Stimulated activated CD8-positive, alpha-beta memory T cell treated with anti-CD3 and anti-CD28 coated beads, Interleukin-4, amount 100 ng/mL, for 1 hour (primary cell): ENCODE data around the gene NFIC.
A peak's percentile ranks its signal among the peaks of the same experiment; 100 is the strongest.
"Not testable (repeated sequence)": the region's sequence is repeated elsewhere in the genome, so short reads cannot be mapped to it uniquely, and the experiment has no call there.

Experiments used
- DNase-seq, 2 donors: peaks; one replicate each; pipeline ENCODE4 v3.0.0-alpha.2; 2020; ENCODE audit warnings: low read depth in 2 of 2, low spot score in 1 of 2

NFIC gene

GRCh38 chr19:3415695-3416094, 49.3 kb downstream of the NFIC start:
- DNase-seq: no peak

DNA sequence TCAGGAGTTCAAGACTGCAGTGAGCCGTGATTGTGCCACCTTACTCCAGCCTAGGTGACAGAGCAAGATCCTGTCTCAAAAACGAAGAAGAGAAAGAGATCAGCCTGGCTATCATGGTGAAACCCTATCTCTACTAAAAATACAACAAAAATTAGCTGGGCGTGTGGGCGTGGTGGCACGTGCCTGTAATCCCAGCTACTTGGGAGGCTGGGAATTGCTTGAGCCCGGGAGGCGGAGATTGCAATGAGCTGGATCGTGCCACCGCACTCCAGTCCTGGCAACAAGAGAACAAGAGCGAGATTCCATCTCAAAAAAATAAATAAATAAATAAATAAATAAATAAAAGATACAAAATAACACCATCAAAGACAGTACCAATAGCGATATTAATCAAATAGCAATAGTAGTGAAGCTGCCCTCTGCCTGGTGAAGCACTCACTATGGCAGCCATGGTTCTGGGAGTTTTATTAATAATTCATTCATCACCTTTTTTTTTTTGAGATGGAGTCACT, 53.9 kb downstream of the NFIC start:
- no peak for DNase-seq

- no peak for DNase-seq
These were observed 54.7 kb downstream of the NFIC start for GRCh38 chr19:3420909-3421619.

DNA sequence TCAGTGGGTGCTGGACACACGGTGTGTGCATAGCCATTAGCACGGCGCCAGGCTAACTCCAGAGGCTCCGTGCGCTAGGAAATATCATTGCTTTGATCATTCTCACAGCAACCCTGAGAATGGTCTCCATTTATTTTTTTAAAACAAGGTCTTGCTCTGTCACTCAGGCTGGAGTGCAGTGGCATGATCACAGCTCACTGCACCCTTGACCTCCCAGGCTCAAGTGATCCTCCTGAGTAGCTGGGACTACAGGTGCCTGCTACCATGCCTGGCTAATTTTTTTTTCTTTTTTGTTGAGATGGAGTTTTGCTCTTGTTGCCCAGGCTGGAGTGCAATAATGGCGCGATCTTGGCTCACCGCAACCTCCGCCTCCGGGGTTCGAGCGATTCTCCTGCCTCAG, 55.3 kb downstream of the NFIC start:
- not testable (repeated sequence) for DNase-seq

DNA sequence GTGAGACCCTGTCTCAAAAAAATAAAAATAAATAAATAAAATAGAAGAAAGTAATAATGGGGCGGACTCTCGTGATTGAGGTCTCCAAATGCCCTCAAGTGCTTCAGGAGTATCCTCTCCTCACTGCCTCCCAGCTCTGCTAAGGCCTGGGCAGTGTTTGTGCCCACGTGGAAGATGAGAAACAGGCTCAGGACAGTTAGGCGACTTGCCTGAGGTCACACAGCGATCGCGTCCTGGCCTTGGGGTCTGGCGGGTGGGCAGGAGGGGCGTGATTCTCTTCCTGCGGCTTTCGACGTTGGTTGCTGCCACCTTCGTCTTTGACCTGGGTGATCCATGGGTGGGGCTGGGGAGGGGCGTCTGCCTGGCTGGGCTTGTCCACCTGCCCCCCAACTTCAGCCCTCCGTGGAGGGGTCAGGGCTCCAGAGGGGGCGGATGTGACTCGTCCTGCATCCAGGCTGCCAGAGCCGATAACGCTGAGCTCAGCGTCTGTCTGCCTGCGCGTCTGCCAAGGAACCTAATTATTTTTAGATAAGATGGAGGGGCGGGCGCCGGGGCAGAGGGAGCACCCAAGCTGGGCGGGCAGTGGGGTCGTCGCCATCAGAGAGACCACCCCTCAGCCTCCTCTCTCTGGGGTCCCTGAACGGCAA, 56.9 kb downstream of the NFIC start:
- DNase-seq: no peak

GRCh38 chr19:3426433-3426832, 60.0 kb downstream of the NFIC start:
- DNase-seq: no peak

DNA sequence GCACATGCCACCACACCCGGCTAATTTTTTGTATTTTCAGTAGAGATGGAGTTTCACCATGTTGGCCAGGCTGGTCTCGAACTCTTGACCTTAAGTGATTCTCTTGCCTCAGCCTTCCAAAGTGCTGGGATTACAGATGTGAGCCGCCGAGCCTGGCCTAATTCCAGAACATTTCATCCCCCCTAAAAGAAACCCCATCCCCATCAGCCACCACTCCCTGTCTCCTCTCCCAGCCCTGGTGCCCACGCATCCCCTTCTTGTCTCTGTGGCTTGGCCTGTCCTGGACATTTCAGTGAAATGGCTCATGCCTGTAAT, 63.9 kb downstream of the NFIC start:
- DNase-seq: not testable (repeated sequence)

GRCh38 chr19:3431760-3432397, 65.5 kb downstream of the NFIC start:
- DNase-seq: no peak

DNA sequence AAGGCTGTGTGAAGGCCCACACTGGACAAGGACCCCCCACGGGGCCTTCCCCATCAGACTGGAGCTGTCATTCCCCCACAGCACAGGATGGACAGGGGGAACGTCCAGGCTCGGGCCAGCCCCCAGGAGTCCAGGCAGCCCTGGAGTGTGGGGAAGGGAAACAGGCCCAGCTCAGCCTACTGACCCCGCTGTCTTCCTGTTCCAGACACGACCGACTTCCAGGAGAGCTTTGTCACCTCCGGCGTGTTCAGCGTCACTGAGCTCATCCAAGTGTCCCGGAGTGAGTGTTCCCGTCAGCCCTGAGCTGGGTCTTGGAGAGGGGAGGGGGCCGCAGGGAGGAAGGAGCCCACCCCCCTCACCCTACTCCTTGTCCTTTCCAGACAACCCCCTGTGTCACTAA, 66.9 kb downstream of the NFIC start:
- DNase-seq: no peak

GRCh38 chr19:3433805-3434540, 67.6 kb downstream of the NFIC start:
- no peak for DNase-seq

DNA sequence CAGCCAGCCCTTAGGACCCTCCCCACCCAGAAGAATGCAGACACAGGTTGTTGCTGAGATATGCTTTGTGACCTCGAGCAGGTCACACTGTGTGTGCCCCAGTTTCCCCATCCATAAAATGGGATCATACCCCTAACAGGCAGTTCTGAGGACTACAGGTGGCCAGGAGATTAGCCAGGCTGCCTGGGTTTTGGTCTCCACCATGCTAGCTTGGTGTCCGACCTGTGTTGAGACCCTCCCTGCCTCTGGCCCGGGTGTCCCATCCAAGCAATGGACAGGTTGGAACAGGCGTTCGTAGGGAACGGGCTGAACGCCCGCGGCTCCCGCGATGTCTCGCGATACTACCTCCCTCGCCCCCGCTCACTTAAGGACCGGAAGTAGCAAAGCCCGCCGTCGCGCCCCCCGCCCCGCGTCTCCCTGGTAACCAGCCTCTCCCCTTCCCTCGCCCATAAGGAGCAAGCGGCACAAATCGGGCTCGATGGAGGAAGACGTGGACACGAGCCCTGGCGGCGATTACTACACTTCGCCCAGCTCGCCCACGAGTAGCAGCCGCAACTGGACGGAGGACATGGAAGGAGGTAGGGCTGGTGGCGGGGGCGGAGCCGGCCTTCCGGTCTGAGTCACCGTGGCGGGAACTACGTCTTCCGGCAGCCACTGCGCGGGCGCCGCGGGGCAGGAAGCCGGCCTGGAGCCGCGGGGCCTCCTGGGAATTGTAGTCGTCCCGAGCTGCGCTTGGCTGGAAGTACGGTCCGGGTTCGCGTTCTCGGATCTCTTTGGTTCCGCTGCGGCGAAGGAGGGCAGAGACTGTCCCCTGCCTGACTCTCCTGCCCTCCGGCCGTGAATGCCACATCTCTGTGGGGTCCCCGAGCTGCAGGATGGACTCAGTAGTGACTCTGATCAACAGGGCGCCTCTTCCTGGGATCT, 68.5 kb downstream of the NFIC start:
- peak; percentile 88 to 90 for DNase-seq

DNA sequence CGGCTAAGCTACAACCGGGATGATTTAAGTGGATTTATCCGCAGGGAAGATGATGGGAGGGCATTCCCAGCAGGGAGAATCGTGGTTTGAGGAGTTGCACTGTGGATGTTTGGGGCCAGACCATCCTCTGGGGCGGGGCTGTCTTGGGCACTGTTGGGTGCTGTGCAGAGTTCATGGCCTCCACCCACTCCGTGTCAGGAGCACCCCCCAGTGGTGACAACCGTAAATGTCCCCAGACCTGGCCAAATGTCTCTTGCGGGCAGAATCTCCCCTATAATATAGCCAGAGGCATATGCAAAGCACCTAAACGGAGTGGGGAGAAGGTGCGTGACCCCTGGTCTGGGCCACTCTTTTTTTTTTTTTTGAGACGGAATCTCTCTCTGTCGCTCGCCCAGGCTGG, 73.7 kb downstream of the NFIC start:
- DNase-seq: peak in 1 of 2 donors; percentile 32

DNA sequence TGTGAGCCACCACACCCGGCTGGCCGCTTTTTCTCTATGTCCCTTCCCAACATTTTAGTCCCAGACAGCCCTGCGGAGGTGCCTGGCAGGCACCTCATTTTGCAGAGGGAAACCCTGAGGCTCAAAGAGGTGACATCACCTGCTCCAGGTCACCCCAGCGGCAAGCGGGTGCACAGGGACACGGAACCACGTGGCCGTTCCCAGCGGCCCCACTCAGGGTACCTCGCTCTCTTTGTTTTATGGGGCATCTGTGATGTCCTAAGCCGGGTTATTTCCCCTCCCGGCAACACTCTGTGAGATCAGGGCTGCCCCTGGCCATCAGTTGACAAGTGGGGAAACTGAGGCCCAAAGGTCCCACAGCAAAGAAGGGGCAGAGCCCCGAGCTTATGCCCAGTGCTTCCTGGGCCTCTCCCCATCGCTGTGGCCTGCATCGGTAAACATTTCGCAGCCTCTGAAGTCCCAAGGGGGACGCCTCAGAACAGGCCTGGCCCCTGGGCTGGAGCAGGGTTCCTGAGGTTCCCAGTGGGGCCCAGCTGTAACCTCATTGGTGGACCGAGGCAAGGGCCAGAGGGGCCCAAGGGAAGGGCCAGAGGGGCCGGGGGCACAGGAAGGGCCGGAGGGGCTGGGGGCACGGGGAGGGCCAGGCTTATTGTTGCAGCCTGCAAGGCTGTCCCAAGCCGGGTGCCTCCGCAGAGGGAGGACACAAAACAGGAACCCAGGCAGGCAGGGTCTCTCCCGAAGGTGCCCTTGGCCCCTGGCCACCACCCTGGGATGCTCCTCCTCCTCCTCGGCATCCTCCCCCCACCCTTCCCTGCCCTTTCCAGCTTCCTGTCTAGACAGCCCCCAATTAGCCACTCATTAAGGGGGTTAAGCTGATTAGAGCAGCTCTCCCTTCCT, 75.0 kb downstream of the NFIC start:
- DNase-seq: no peak

GRCh38 chr19:3441986-3442329, 75.6 kb downstream of the NFIC start:
- DNase-seq: no peak

GRCh38 chr19:3442487-3443071, 76.2 kb downstream of the NFIC start:
- DNase-seq: no peak

GRCh38 chr19:3443840-3444694, 77.7 kb downstream of the NFIC start:
- no peak for DNase-seq

DNA sequence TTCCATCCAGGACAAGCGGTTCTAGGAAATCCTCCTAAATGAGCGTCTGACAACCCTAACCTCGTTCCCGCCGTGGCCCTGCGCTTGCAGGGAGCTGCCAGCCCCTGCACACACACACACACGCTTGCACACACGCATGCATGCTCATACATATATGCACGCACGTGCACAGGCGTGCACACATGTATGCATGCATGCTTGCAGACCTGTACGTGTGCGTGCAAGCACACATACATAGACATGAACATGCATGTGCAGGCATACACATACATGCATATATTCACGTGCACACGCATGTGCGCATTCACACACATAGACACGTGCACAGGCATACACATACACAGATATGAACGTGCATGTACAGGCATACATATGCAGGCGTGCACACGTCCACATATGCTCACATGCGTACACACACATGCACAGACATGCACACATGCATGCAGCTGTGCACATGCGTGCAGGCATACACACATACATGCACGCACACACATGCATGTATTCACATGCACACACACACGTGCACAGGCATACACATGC, 78.4 kb downstream of the NFIC start:
- no peak for DNase-seq

- not testable (repeated sequence) for DNase-seq
These were observed 80.3 kb downstream of the NFIC start for GRCh38 chr19:3446657-3447056.
